Stimulated activated memory B cell treated with anti-CD40 and anti-IgM and Interleukin-4, amounts not matched to agents 10 μg/mL and 1 μg/mL and 100 μg/mL, for 72 hours (primary cell): ENCODE measurements around the gene LAMA3.

Source experiments
- ATAC-seq: fragments of 150-1000 bp; cut with Tn5 transposase; 2 replicates; pipeline ENCODE4 v1.10.0; 2021
- H3K27ac Mint-ChIP-seq: one replicate; pipeline ENCODE4 v1.8.0; 2022; ENCODE audit warnings: mild to moderate bottlenecking, mixed read lengths
- H3K27me3 Mint-ChIP-seq: one replicate; pipeline ENCODE4 v1.8.0; 2022; ENCODE audit warnings: mixed read lengths
- H3K36me3 Mint-ChIP-seq: one replicate; pipeline ENCODE4 v1.8.0; 2022; ENCODE audit warnings: mixed read lengths
- H3K4me1 Mint-ChIP-seq: one replicate; pipeline ENCODE4 v1.8.0; 2022; ENCODE audit warnings: mixed read lengths
- H3K4me3 Mint-ChIP-seq: one replicate; pipeline ENCODE4 v1.8.0; 2022; ENCODE audit warnings: mild to moderate bottlenecking, moderate library complexity, mixed read lengths
- H3K9me3 Mint-ChIP-seq: one replicate; pipeline ENCODE4 v1.8.0; 2022; ENCODE audit warnings: mixed read lengths

The LAMA3 gene

GRCh38 chr18:23880931-23881617 lies 191.8 kb downstream of the LAMA3 start:
- no peak overlapping the region for H3K4me3 Mint-ChIP-seq
- H3K36me3 Mint-ChIP-seq, result no peaks in the 10 kb centered on the region
- no peak overlapping the region for H3K27ac Mint-ChIP-seq
- H3K9me3 Mint-ChIP-seq, result no peaks in the 10 kb centered on the region
- peaks cover 17% of the 10 kb centered on the region for H3K27me3 Mint-ChIP-seq
- ATAC-seq, result no peak
- H3K4me1 Mint-ChIP-seq, result peaks cover 7% of the 10 kb centered on the region

- Mint-ChIP-seq H3K9me3 (no peaks in the 10 kb centered on the region), H3K4me3 (no peak overlapping the region)
- ATAC-seq, result no peak
Measured at GRCh38 chr18:23881778-23882177, 192.5 kb downstream of the LAMA3 start.

GRCh38 chr18:23882616-23883276 lies 193.5 kb downstream of the LAMA3 start:
- peaks cover 7% of the 10 kb centered on the region for H3K4me1 Mint-ChIP-seq
- no peak for ATAC-seq
- H3K9me3 Mint-ChIP-seq, result no peaks in the 10 kb centered on the region
- H3K36me3 Mint-ChIP-seq, result no peaks in the 10 kb centered on the region
- peaks cover 17% of the 10 kb centered on the region for H3K27me3 Mint-ChIP-seq
- no peak overlapping the region for H3K27ac Mint-ChIP-seq
- H3K4me3 Mint-ChIP-seq, result no peak overlapping the region

More at GRCh38 chr18:23881778-23882177, 192.5 kb downstream of the LAMA3 start:
- Mint-ChIP-seq H3K36me3 (no peaks in the 10 kb centered on the region), H3K27ac (no peak overlapping the region), H3K27me3 (peaks cover 17% of the 10 kb centered on the region), H3K4me1 (peaks cover 7% of the 10 kb centered on the region)

- Mint-ChIP-seq H3K9me3 (no peaks in the 10 kb centered on the region), H3K4me3 (no peak overlapping the region), H3K36me3 (no peaks in the 10 kb centered on the region), H3K27ac (no peak overlapping the region), H3K4me1 (peaks cover 7% of the 10 kb centered on the region), H3K27me3 (peaks cover 17% of the 10 kb centered on the region)
- no peak for ATAC-seq
Measured at GRCh38 chr18:23883277-23883790, 194.1 kb downstream of the LAMA3 start.

- Mint-ChIP-seq H3K27me3 (peaks cover 2% of the 10 kb centered on the region), H3K27ac (no peak overlapping the region), H3K36me3 (peaks cover 5% of the 10 kb centered on the region), H3K9me3 (peaks cover 3% of the 10 kb centered on the region), H3K4me3 (no peak overlapping the region), H3K4me1 (peaks cover 7% of the 10 kb centered on the region)
- no peak for ATAC-seq
Measured at GRCh38 chr18:23884681-23885375, 195.6 kb downstream of the LAMA3 start.

- no peaks in the 10 kb centered on the region for H3K27me3 Mint-ChIP-seq
- H3K36me3 Mint-ChIP-seq, result peaks cover 5% of the 10 kb centered on the region
- peaks cover 7% of the 10 kb centered on the region for H3K4me1 Mint-ChIP-seq
- no peak for ATAC-seq
- H3K9me3 Mint-ChIP-seq, result peaks cover 3% of the 10 kb centered on the region
- no peak overlapping the region for H3K4me3 Mint-ChIP-seq
- no peak overlapping the region for H3K27ac Mint-ChIP-seq
Measured at GRCh38 chr18:23885750-23886149, 196.5 kb downstream of the LAMA3 start.

- no peak overlapping the region for H3K27ac Mint-ChIP-seq
- H3K4me3 Mint-ChIP-seq, result no peak overlapping the region
- H3K4me1 Mint-ChIP-seq, result peaks cover 7% of the 10 kb centered on the region
- peaks cover 5% of the 10 kb centered on the region for H3K36me3 Mint-ChIP-seq
- H3K27me3 Mint-ChIP-seq, result no peaks in the 10 kb centered on the region
- no peak for ATAC-seq
- H3K9me3 Mint-ChIP-seq, result peaks cover 3% of the 10 kb centered on the region
Measured at GRCh38 chr18:23887035-23887434, 197.8 kb downstream of the LAMA3 start.

GRCh38 chr18:23887493-23887892 lies 198.2 kb downstream of the LAMA3 start:
- H3K9me3 Mint-ChIP-seq, result peaks cover 3% of the 10 kb centered on the region
- H3K27me3 Mint-ChIP-seq, result no peaks in the 10 kb centered on the region
- no peak overlapping the region for H3K27ac Mint-ChIP-seq
- no peak for ATAC-seq
- no peak overlapping the region for H3K4me3 Mint-ChIP-seq
- peaks cover 5% of the 10 kb centered on the region for H3K36me3 Mint-ChIP-seq
- peaks cover 7% of the 10 kb centered on the region for H3K4me1 Mint-ChIP-seq

GRCh38 chr18:23888881-23889280 lies 199.6 kb downstream of the LAMA3 start:
- ATAC-seq, result no peak
- Mint-ChIP-seq H3K4me3 (no peak overlapping the region), H3K36me3 (peaks cover 5% of the 10 kb centered on the region), H3K27ac (no peak overlapping the region), H3K4me1 (peaks cover 7% of the 10 kb centered on the region), H3K27me3 (no peaks in the 10 kb centered on the region), H3K9me3 (peaks cover 3% of the 10 kb centered on the region)

- ATAC-seq, result no peak
- no peak overlapping the region for H3K27ac Mint-ChIP-seq
- peaks cover 2% of the 10 kb centered on the region for H3K4me1 Mint-ChIP-seq
- peaks cover 5% of the 10 kb centered on the region for H3K36me3 Mint-ChIP-seq
- no peaks in the 10 kb centered on the region for H3K27me3 Mint-ChIP-seq
- H3K4me3 Mint-ChIP-seq, result no peak overlapping the region
- H3K9me3 Mint-ChIP-seq, result peaks cover 3% of the 10 kb centered on the region
Measured at GRCh38 chr18:23889907-23890306, 200.7 kb downstream of the LAMA3 start.

GRCh38 chr18:23890589-23890988 lies 201.3 kb downstream of the LAMA3 start:
- H3K9me3 Mint-ChIP-seq, result peaks cover 3% of the 10 kb centered on the region
- no peak overlapping the region for H3K4me3 Mint-ChIP-seq
- no peaks in the 10 kb centered on the region for H3K27me3 Mint-ChIP-seq
- H3K36me3 Mint-ChIP-seq, result peaks cover 5% of the 10 kb centered on the region
- no peak overlapping the region for H3K27ac Mint-ChIP-seq
- H3K4me1 Mint-ChIP-seq, result no peaks in the 10 kb centered on the region
- no peak for ATAC-seq

GRCh38 chr18:23893653-23894052 lies 204.4 kb downstream of the LAMA3 start:
- H3K27me3 Mint-ChIP-seq, result no peaks in the 10 kb centered on the region
- H3K27ac Mint-ChIP-seq, result no peak overlapping the region

GRCh38 chr18:23894661-23895175 lies 205.5 kb downstream of the LAMA3 start:
- Mint-ChIP-seq H3K4me1 (no peaks in the 10 kb centered on the region), H3K4me3 (no peak overlapping the region), H3K36me3 (no peaks in the 10 kb centered on the region), H3K27ac (no peak overlapping the region), H3K9me3 (no peaks in the 10 kb centered on the region), H3K27me3 (no peaks in the 10 kb centered on the region)
- no peak for ATAC-seq

More at GRCh38 chr18:23893653-23894052, 204.4 kb downstream of the LAMA3 start:
- ATAC-seq, result no peak
- no peaks in the 10 kb centered on the region for H3K4me1 Mint-ChIP-seq
- H3K4me3 Mint-ChIP-seq, result no peak overlapping the region
- H3K9me3 Mint-ChIP-seq, result peaks cover 3% of the 10 kb centered on the region
- H3K36me3 Mint-ChIP-seq, result peaks cover 5% of the 10 kb centered on the region

- Mint-ChIP-seq H3K4me1 (peaks cover 6% of the 10 kb centered on the region), H3K27me3 (no peaks in the 10 kb centered on the region), H3K4me3 (no peak overlapping the region), H3K9me3 (no peaks in the 10 kb centered on the region), H3K27ac (no peak overlapping the region), H3K36me3 (no peaks in the 10 kb centered on the region)
- no peak for ATAC-seq
Measured at GRCh38 chr18:23897291-23897690, 208.0 kb downstream of the LAMA3 start.

GRCh38 chr18:23897733-23898132 lies 208.5 kb downstream of the LAMA3 start:
- H3K9me3 Mint-ChIP-seq, result no peaks in the 10 kb centered on the region
- no peaks in the 10 kb centered on the region for H3K36me3 Mint-ChIP-seq

More at GRCh38 chr18:23897733-23898132, 208.5 kb downstream of the LAMA3 start:
- Mint-ChIP-seq H3K4me3 (no peak overlapping the region), H3K27me3 (no peaks in the 10 kb centered on the region), H3K4me1 (peaks cover 6% of the 10 kb centered on the region), H3K27ac (no peak overlapping the region)
- no peak for ATAC-seq
